SK-N-DZ (cell line): ENCODE measurements around the gene ANAPC1. TPM values are rescaled to one million over a fixed set of nuclear protein-coding genes. Genes with fewer than 3 reads are reported as not detected.
"Not testable (repeated sequence)": the region's sequence is repeated elsewhere in the genome, so short reads cannot be mapped to it uniquely, and the experiment has no call there.

Experiments used
- DNase-seq: peaks from one replicate; pipeline ENCODE4 v3.0.0-alpha.2; 2015; ENCODE audit warnings: low spot score
- polyA plus RNA-seq, 2 experiments: library from polyadenylated mRNA; depleted of rRNA; stranded (reverse); fragments of >200 nt; gene quantifications; 2 replicates each; pipeline ENCODE4 v1.2.3, GENCODE V29; 2014

ANAPC1 gene, protein sequence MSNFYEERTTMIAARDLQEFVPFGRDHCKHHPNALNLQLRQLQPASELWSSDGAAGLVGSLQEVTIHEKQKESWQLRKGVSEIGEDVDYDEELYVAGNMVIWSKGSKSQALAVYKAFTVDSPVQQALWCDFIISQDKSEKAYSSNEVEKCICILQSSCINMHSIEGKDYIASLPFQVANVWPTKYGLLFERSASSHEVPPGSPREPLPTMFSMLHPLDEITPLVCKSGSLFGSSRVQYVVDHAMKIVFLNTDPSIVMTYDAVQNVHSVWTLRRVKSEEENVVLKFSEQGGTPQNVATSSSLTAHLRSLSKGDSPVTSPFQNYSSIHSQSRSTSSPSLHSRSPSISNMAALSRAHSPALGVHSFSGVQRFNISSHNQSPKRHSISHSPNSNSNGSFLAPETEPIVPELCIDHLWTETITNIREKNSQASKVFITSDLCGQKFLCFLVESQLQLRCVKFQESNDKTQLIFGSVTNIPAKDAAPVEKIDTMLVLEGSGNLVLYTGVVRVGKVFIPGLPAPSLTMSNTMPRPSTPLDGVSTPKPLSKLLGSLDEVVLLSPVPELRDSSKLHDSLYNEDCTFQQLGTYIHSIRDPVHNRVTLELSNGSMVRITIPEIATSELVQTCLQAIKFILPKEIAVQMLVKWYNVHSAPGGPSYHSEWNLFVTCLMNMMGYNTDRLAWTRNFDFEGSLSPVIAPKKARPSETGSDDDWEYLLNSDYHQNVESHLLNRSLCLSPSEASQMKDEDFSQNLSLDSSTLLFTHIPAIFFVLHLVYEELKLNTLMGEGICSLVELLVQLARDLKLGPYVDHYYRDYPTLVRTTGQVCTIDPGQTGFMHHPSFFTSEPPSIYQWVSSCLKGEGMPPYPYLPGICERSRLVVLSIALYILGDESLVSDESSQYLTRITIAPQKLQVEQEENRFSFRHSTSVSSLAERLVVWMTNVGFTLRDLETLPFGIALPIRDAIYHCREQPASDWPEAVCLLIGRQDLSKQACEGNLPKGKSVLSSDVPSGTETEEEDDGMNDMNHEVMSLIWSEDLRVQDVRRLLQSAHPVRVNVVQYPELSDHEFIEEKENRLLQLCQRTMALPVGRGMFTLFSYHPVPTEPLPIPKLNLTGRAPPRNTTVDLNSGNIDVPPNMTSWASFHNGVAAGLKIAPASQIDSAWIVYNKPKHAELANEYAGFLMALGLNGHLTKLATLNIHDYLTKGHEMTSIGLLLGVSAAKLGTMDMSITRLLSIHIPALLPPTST (N-terminal part only)
- polyA plus RNA-seq (2014; cell fraction: cytosol; rRNA removed): 27.8 and 36.2 TPM in 2 replicates
- 35.1 and 36.6 TPM in 2 replicates for polyA plus RNA-seq (2014; cell fraction: nucleus; rRNA removed)

DNA sequence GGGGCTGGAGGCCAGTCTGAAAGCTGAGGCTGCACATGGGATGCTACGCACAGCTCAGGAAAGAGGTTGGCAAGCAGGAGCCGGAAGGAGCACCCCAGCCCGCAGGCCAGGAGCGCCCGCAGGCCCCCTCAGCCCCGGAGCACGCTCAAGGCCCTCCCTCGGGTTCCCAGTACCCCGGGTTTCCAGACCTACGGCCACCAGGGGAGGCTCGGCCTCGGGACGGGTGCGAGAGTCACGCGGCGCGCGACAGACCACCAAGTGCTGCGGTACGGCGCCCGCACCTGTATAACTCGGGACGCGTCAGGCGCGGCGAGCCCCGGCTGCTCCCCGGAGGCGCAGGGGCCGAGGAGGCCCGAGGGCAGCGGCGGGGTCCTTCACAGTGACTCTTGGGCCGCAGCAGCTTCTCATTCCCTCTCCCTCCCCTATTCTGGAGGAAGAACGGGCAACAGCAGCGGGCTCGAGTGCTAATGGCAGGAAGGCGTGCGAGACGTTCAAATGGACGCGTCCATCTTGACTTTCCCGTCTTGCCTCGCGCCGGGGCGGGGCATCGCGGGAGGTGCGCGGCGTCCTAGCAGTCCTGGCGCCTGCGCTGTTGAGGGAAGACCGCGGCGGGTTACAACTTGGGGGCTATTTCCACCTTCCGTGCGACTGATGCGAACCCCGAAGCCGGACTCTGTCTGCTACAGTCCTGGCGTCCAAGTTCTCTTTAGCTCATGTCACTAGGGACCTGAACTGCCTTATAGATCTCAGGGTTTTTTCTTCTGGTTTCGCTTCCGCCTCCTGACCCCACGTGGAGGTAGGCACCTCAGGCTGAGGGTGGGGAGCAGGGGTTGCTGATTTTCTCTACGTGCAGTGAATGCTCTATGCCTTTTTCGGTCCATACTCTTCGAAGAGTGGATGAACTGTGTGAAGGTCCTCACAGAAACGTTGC, at the start of gene ANAPC1:
Gene ANAPC1, minus strand, starts transcription at position 533 of the 931 bp plus-strand sequence. CDS start 3,368 bp downstream, outside the sequence.
- peak; percentile 85 for DNase-seq

DNA sequence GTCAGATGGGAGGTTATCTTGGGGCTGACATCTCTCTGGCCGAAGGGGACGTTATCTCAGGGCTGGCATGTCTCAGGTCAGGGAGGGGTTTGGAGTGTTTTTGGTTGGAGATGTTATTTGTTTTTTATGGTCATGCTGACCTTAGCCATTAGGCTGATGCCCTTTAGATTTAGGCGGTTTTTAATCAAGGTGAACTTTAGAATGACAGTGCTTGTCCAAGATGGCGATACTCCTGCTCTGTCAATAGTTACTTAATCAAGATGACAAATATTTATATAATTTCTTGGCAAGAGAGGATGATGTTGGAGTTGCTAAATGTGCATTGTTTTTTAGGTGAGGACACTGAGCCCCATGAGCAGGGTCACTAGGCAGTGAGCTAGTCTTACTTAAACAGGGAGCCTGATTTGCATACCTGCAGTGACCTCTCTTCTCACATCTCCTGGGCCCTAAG, 48.9 kb upstream of the ANAPC1 start:
- DNase-seq: no peak

DNA sequence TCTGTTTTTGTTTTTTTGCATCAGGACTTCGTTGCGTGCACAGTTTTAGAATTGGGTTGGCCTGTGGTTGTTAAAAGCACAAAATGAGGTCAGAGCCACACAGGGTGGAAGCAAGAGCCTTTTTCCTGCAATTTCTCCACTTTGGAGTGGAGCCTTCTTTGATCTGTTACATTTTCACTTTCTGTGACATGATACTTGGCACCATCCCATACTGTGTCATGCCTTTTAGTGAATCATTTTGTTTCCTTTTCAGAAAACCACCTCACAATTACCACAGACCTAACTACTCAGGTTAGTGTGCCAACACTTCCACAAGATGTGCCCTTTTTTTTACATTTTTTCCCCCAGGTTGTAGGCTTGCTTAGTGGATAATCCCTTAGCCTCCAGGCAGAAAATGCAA, 46.9 kb upstream of the ANAPC1 start:
- DNase-seq: no peak

DNA sequence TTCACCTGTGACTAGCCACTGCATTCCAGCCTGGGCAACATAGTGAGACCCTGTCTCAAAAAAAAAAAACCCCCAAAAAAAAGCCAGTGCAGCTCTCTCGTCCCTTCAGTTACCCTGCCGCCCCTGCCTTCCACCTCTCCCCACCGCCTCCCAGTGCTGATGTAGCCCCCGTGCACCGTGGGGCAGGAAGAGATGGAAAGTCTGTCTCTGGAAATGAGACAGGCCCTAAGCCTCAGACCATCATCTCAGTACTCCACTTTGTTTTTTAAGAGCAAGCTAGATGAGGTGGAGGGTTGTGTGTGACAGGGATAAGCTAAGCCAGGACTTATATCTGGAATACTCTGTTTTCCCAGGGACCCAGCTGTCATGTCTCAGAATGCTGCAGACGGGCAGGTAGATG, 46.4 kb upstream of the ANAPC1 start:
- no peak for DNase-seq

DNA sequence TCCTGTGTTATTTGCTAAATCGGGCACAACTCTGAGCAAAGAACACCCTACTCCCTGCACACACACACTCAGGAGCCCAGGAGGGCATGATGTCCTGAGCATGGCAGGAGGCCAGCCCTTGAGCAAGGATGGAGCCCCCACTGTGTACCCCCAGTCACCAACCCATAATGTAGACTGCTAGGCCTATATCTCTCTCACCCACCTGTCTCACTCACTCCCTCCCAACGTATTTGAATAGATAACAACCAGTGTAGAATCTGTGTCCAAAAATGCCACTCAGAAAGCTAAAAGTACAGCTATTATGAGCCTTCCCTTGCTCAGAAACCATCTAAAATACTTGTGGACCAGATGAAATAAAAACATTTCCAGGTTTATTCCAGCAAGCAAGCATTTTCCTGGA, 43.7 kb upstream of the ANAPC1 start:
- DNase-seq: no peak

DNA sequence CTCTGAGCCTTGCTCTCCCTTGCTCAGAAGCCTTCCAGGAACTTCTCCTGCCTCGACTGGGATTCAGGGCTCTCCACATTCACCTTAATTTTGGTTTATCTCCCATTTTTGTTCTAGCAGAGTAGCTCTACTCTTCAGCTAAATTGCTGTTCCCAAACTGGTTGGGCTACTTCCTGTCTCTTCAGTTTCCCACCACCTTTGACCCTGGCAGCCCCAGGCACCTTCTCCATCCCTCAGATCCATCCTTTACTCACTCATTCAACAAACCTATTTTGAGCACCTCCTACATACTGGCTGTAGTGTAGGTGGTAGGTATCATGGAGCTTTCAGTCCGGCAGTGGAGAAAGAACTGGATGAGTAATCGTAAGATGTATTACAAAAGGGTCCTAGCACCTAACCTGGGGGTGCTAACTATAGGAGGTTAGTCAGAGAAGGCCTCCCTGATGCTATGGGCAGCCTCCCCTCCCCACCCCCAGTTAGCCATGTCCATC, 40.7 kb upstream of the ANAPC1 start:
- DNase-seq: no peak

DNA sequence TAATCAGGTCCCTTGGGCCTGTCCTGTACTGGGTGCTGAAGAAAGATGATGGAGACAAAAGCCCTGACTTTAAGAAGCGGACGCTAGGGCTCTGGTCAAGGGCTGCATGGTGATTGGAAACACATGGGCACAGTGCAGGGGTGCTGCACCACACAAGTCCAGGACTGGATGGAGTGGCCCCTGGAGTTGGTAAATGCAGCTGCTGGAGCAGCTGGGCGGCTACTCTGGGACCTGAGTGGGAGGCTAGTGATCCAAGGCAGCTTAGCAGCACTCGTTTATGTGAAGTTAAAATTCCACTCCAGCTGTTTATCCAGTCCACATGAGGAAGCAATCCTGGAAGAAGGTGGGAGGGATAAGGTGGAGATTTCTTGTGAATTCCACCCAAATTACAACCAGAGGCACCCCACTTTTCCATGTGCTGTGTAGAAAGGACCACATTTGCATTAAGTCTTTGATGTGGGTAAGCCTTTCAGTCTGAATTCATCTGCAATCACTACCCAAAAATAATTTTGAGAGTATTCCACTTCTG, 39.3 kb upstream of the ANAPC1 start:
- DNase-seq: no peak

DNA sequence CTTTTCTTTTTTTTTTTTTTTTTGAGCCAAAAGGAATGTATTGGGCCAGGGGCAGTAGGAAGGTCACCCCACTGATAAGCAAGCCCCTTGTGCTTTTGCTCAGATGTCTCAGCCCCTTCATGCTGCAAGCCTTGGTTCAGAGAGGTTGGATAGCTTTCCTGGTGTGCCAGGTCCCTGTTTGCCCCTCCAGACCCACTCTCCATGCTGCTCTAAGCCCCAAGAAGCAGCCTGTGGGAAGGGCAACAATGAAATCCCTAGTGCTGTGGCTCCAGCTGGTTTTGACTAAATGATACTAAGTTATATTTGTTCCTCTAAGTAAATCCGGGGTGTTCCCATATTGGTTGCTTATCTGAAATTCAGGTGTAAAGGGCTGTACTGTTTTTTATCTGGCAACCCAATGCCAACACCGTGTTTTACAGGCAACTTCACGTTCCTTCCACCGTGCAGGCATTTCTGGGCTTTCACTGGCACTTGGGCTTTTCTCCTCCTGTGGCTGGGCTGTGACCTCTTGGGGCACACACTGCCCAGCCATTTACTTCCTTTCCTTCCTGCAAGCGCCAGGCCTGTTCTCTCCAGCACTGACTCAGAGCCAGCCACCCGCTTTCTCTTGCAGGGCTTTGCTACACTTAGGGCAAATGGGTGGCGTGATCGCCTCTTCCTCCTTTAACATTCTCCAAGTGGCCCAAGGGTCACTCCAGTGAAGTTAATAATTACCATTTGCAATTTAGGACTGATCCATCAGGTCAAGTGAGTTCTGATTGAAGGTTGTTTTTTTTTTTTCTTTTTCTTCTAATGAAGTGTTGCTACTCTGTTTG, 36.0 kb upstream of the ANAPC1 start:
- no peak for DNase-seq

DNA sequence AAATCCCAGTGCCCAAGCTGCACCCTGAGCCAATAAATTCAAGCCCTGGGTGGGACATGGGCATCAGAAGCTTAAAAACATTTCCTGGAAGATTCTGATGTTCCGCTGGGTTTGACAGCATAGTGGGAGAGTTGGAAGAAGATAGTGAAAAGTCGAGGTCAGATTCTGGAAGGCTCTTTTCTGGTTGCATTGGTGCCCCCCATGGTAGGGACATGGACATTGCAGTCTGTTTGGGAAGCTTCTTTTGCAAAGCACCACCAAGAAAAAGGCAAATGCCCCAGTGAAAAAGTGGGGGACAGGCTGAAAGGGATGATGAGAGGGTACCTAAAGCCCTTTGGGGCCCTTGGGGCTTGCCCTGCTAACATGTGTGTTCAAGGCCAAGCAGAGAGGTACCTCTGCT, 35.4 kb upstream of the ANAPC1 start:
- DNase-seq: no peak

DNA sequence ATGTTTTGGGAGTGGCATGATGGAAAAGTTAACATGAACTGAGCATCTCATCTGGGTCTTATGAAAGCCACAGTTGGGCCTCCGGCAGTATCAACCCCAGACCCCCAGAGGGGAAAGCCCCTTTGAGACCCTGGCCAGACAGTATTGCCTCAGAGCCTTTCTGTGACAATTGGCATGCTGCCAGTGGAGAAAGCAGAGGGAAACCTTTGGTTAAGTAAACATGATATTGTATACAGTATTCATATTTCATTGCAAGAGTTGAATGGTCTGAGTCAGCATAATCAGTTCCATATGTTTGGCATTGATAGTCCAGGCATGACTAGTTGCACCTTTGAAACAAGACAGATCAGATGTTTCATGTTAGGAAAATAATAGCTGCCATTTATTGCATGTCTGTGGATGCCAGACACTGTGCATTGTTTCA, 34.4 kb upstream of the ANAPC1 start:
- DNase-seq: peak; percentile 65

DNA sequence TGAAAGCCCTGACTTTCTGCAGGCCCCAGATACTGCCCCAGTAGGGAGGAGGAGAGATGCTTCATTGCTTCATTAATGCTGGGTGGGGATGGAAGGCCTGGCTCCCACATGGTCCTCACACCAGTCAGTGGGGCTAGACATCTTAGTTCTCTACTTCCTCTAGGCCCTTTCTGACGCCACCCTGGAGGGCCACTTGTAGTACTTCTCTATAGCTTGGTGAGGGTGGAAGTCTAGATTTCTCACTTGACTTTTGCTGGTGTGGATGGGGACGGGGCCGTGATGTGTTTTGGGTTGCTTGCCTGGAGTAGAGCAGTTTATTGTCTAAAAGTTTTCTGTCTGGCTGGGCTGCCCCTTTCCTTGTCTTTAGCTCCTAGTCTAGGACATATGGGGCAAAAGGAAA, 33.1 kb upstream of the ANAPC1 start:
- no peak for DNase-seq

DNA sequence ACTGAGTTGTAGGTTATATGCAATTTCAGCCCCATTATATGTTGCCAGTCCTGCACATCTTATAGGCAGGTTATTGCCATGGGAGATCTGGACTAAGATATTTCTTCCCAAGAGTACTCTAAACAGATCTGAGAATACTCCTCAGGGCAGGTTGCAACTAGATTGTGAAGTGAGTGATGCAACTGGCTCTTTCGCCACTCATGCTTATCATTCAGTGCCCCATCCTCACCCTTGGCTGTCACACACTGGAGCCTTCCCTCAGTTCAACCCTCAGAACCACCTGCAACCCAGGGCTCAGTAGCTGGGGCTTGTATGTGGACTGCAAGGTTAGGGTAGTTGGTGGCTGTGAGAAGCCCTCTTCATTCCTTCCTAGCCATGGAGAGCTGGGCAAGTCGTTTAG, 28.6 kb upstream of the ANAPC1 start:
- no peak for DNase-seq

DNA sequence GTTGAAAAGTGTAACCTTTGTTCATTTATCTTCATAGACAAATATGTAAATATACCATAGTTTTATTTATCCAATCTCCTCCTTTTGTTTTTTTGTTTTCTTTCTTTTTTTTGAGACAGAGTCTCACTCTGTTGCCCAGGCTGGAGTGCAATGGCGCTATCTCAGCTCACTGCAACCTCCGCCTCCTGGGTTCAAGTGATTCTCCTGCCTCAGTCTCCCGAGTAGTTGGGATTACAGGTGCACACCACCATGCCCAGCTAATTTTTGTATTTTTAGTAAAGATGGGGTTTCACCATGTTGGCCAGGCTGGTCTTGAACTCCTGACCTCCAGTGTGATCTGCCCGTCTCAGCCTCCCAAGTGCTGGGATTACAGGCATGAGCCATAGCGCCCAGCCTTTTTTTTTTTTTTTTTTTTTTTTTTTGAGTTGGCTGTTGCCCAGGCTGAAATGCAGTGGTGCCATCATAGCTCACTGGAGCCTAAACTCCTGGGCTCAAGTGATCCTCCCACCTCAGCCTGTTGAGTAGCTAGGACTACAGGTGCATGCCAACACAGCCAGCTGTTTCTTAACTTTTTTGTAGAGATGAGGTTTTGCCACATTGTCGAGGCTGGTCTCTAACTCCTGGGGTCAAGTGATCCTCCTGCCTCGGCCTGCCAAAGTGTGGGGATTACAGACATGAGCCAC, 27.4 kb upstream of the ANAPC1 start:
- not testable (repeated sequence) for DNase-seq

DNA sequence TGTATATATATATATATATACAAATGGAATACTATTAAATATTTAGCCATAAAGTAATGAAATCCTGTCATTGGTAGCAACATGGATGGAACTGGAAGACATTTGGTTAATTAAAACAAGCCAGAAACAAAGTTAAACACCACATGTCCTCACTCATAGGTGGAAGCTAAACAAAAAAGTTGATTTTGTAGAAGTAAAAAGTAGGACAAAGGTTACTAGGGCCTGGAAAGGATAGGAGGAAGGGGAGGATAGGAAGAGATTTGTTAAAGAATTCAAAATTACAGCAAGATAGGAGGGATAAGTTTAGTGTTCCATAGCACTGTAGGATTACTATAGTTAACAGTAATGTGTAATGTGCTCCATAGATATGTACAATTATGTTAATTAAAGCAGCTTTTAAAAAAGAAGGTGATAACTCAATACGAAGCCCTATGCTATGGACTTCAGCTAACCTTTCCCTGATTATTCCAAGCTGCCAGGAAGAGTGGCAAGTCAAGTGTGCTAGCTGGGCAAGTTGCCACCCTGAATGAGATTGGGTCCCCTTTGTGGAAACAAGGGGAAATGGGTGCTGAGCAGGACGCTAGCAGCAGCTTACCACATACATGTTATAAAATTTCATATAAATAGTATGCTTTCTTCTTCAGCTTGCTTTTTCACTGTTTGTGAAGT, 26.8 kb upstream of the ANAPC1 start:
- no peak for DNase-seq

DNA sequence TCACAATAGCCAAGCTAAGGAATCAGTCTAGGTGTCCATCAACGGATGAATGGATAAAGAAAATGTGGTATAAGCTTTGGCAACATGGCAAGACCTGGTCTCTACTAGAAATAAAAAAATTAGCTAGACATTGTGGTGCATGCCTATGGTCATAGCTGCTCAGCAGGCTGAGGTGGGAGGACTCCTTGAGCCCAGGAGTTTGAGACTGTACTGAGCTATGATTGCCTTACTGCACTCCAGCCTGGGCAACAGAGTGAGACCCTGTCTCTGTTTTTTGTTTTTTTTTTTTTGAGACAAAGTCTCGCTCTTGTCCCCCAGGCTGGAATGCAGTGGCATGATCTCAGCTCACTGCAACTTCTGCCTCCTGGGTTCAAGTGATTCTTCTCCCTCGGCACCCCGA, 26.0 kb upstream of the ANAPC1 start:
- not testable (repeated sequence) for DNase-seq

DNA sequence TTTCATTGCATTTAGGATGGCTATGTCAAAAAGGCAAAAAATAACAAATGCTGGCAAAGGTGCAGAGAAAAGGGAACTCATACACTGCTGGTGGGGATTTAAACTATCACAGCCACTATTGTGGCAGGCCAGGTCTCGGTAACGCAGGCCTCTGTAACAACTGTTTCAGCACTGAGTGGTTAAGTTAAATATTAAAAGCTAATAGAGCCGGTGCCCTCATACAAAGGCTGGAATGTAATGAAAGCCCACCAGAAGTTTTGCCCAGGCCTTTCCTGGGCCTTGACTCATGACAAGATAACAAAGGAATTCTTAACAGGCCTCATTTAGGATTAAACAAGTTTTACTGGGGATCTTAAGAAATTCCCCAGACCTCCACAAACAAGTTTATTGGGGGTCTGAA, 25.1 kb upstream of the ANAPC1 start:
- no peak for DNase-seq

DNA sequence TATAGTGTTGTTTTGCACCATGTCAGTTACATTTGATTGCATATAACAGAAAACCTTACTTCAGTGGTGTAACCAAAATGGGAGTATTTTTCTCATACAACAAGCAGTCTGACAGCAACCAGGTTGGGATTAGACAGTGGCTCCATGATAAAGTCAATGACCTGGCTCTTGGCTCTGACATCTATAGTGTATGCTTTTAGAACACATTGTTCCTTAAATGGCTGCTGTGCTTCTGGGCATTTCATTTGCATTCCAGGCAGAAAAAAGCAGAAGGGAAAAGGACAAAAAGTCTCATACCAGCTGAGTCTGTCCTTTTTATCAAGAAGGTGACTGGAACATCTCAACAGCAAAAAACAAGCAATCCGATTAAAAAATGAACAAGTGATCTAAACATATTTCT, 24.6 kb upstream of the ANAPC1 start:
- DNase-seq: no peak
